ENCODE measurements around the gene IGSF8.

The IGSF8 gene

DNA sequence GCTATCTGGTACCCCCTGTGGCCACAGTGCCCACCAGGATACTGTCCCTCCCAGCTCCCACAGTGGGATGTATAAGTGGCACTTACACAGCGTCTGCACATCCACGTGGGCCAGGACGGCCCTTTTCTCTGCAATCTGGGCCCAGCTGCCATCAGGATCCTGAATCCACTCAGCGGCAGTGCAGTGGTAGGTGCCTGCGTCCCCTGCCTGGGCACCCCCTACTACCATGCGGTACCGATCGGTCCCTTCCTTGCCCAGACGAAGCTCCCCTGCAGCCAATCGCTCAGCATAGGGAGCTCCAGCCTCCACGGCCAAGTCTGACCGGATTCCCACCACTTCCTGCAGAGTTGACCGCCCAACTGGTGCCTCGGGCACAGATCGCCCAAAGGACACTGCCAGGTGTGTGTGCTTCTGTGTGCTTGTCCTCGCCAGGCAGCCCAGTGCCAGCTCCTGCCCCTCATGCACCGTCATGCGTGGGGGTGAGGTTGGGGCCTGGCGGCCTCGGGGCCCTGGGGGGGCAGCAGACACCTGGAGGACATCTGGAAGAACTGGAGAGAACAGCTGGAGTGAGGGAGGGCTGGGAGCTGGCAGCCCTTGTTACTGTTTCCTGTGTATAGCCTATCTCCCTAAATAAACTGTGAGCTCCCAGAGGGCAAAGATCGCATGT, 4.7 kb downstream of the IGSF8 start:
- DNase-seq (ENCODE audit: low read depth), result no peak
- no peak overlapping the region for H3K4me3 ChIP-seq (ENCODE audit: low read depth, low read length)
- TF ChIP-seq, protein P1, sequence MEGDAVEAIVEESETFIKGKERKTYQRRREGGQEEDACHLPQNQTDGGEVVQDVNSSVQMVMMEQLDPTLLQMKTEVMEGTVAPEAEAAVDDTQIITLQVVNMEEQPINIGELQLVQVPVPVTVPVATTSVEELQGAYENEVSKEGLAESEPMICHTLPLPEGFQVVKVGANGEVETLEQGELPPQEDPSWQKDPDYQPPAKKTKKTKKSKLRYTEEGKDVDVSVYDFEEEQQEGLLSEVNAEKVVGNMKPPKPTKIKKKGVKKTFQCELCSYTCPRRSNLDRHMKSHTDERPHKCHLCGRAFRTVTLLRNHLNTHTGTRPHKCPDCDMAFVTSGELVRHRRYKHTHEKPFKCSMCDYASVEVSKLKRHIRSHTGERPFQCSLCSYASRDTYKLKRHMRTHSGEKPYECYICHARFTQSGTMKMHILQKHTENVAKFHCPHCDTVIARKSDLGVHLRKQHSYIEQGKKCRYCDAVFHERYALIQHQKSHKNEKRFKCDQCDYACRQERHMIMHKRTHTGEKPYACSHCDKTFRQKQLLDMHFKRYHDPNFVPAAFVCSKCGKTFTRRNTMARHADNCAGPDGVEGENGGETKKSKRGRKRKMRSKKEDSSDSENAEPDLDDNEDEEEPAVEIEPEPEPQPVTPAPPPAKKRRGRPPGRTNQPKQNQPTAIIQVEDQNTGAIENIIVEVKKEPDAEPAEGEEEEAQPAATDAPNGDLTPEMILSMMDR (IDR thresholded peaks at IDR 0.05; ENCODE audit: low read depth, low read length, missing control alignments), result no peak

DNA sequence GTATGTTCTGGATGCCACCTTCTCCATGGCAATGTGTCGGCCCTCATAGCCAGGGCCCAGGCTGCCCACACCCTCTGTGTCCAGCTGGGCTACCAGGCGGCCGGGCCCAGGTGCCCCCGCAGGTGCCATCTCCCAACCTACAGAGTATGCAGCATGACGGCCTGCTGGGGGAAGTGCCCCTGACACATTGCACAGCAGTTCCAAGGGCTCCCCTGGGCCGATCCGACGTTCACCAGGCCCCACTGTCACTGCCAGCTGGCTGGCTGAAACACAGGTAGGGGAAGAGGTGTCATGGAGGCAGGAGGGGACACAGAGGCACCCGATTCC, 5.4 kb downstream of the IGSF8 start:
- no peak overlapping the region for H3K4me3 ChIP-seq (ENCODE audit: low read depth, low read length)
- TF ChIP-seq, protein P1 (IDR thresholded peaks at IDR 0.05; ENCODE audit: low read depth, low read length, missing control alignments), result no peak

DNA sequence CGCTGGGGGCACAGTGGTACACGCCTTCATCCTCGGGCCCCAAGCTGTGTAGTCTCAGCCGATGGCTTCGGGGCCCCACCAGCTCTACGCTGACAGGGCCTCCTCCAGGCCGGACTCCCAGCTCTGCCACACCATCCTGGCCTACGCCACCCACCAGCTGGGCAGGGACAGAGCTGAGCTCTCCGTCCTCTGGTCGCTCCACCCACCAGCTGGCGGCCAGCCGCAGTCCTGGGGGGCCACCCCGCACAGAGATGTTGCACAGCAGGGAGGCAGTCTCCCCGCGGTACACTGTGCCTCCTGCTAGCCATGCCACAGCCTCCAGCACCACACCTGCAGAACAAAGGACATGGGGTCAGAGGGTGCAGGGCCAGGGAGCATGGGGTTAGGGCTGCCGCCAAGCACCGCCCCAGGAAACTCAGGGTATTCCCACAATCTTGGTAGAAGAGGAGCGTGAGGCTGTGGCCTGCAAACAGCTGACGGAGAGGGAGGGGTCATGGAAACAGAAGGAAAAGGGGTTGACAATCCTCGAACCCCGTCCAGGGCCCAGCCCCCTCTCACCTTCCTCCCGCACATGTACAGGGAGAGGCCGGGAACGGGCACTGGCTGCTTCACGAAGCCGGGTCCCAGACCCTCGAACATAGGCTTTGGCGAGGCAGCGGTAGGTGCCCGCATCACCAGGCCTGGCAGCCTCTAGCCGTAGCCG, 5.9 kb downstream of the IGSF8 start:
- TF ChIP-seq, protein P1 (IDR thresholded peaks at IDR 0.05; ENCODE audit: low read depth, low read length, missing control alignments), result no peak

More for the DNA sequence above, 5.4 kb downstream of the IGSF8 start:
- DNase-seq (ENCODE audit: low read depth), result no peak

DNA sequence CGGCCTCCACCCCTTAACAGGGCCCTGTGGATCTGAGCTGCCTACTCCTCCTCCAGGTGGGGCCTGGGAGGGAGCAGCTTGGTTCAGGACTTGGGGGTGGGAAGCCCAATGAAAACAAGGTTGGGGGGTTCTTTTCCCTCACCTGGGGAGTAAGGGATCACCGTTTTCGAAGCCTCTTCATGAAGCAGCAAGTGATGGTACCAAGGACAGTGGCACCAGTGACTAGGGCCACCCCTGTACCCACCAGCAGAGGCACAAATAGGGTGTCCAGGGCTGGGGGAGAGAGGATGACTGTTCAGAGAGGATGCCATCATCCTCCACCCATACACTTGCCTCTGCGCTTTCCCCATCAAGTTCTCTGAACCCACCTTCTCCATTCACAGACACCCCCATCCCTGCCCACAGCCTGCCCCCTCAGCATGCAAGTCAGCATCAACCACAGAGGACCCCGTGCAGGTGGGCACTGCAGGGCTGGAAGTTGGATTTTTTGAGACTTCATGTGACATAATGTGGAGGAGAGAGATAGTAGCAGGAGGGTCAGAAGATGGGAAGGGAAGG, 6.7 kb downstream of the IGSF8 start:
- H3K4me3 ChIP-seq (ENCODE audit: low read depth, low read length), result no peak overlapping the region
- DNase-seq (ENCODE audit: low read depth), result no peak
- TF ChIP-seq, protein P1 (IDR thresholded peaks at IDR 0.05; ENCODE audit: low read depth, low read length, missing control alignments), result no peak

More for the DNA sequence above, 5.9 kb downstream of the IGSF8 start:
- DNase-seq (ENCODE audit: low read depth), result no peak
- H3K4me3 ChIP-seq (ENCODE audit: low read depth, low read length), result no peak overlapping the region

DNA sequence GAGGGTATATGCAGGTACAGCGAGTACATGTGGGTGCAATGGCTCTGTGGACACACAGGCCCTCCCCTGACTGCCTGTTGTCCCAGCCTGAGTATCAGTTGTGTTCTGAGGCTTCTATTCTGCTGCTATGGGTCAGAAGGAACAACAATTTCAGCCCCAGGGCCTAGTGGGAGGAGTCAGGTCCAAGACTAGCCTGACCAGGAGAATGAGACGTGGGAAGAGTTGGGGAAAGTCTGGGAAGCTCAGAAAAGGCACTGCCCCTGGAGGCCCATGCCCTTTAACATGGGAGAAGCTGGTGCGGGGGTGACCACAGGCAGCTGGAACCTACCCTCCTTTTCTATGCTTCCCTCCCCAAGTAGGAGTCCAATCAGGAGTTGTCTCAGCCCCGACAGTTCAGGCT, 7.7 kb downstream of the IGSF8 start:
- TF ChIP-seq, protein P1 (IDR thresholded peaks at IDR 0.05; ENCODE audit: low read depth, low read length, missing control alignments), result no peak
- DNase-seq (ENCODE audit: low read depth), result no peak
- no peak overlapping the region for H3K4me3 ChIP-seq (ENCODE audit: low read depth, low read length)

DNA sequence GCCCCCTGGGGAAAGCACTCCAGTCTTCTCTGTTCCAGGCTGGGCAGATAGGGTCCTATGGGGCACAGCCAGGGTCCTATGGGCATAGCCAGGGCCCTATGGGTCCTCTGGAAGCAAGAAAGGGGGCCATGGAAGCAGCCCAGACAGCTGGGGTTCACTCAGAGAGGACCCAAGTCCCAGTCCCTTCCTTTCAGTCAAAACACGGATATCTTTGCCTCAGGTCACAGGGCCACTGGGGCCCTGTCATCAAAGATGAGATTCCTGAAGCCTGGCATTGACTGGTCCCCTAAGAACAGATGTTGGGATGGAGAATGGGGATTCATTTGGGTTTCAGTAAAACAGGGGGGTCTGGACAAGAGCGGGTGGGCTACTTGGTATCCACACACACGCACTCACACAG, 8.5 kb downstream of the IGSF8 start:
- DNase-seq (ENCODE audit: low read depth), result no peak
- TF ChIP-seq, protein P1 (IDR thresholded peaks at IDR 0.05; ENCODE audit: low read depth, low read length, missing control alignments), result no peak

More for the DNA sequence above, 8.5 kb downstream of the IGSF8 start:
- H3K4me3 ChIP-seq (ENCODE audit: low read depth, low read length), result no peak overlapping the region
